HepG2 (cell line): Measurements from ENCODE around the gene CYBB. TPM values are rescaled to one million over a fixed set of nuclear protein-coding genes. Genes with fewer than 3 reads are reported as not detected.

Source experiments
- ATAC-seq: fragments of 200-7000 bp; cut with Tn5 transposase; 3 replicates; pipeline ENCODE4 v1.9.1; 2020; ENCODE audit warnings: mild to moderate bottlenecking, moderate library complexity
- BruUV-seq: library from RNA; stranded (reverse); fragments of 400-500 nt; replicated peaks from 2 replicates; lab custom pipeline; 2021; lab: Mats Ljungman, UMichigan
- CTCF ChIA-PET: fragments of 300-600 bp; formaldehyde crosslinking; extraction: SDS; loops from one replicate; lab custom pipeline; 2021; ENCODE audit warnings: low total read pairs, inconsistent platforms, low intra/inter-chr PET ratio; lab: Yijun Ruan, JAX
- POLR2A ChIA-PET: fragments of 350-600 bp; sonication (Branson Sonifier 250); formaldehyde crosslinking; loops from one replicate; lab custom pipeline; 2020; ENCODE audit warnings: antibody characterized with exemption, inconsistent platforms; lab: Yijun Ruan, JAX
- DNase-seq: peaks from one replicate; pipeline ENCODE4 v3.0.0-alpha.2; 2015; ENCODE audit warnings: low spot score
- FAIRE-seq: peaks from 3 replicates; lab custom pipeline; 2011; peaks lifted over from hg19 to GRCh38; lab: Jason Lieb, UNC
- H2AFZ ChIP-seq: one replicate; pipeline ENCODE4 v1.6.1; 2011; ENCODE audit warnings: low read length, inconsistent platforms
- H3K27ac ChIP-seq: fragments of 300-600 bp; 3 replicates; pipeline ENCODE4 v1.8.0; 2011; ENCODE audit warnings: mixed run types, mild to moderate bottlenecking, mixed read lengths, low read length, inconsistent platforms; ENCODE audit not compliant: insufficient read depth; ENCODE audit errors: extremely low read length
- H3K27me3 ChIP-seq, 2 experiments: fragments of 200-600 bp in 1 of 2; 2 replicates in 1 of 2; 3 replicates in 1 of 2; pipeline versions ENCODE4 v1.6.0 to v1.8.0; 2011; ENCODE audit warnings: low read length in 2 of 2, mild to moderate bottlenecking in 2 of 2, moderate library complexity in 2 of 2, inconsistent platforms in 1 of 2; ENCODE audit not compliant: insufficient read depth in 2 of 2, control insufficient read depth in 1 of 2
- H3K36me3 ChIP-seq, 2 experiments: fragments of 200-600 bp in 1 of 2; replicated peaks in 1 of 2; 2 replicates in 1 of 2; 3 replicates in 1 of 2; pipeline versions ENCODE4 v1.5.1 to v1.8.0; 2011; ENCODE audit warnings: low read length in 2 of 2, inconsistent platforms in 1 of 2; ENCODE audit not compliant: insufficient read depth in 2 of 2, control insufficient read depth in 1 of 2
- H3K4me1 ChIP-seq: 2 replicates; pipeline ENCODE4 v1.5.1; 2012; ENCODE audit warnings: low read length, inconsistent platforms; ENCODE audit not compliant: insufficient read depth
- H3K4me2 ChIP-seq: 2 replicates; pipeline ENCODE4 v1.6.0; 2011; ENCODE audit warnings: low read depth, low read length, inconsistent platforms
- H3K4me3 ChIP-seq, 3 experiments: fragments of 200-600 bp in 1 of 3; sonication (generic), shearing (Covaris generic) in 1 of 3; replicated peaks in 1 of 3; 2 replicates each; pipeline ENCODE4 v1.5.1; 2011 to 2016; ENCODE audit warnings: low read length in 3 of 3, inconsistent platforms in 2 of 3, low read depth in 2 of 3, mild to moderate bottlenecking in 2 of 3, control low read depth in 1 of 3, mixed read lengths in 1 of 3; ENCODE audit not compliant: insufficient read depth in 1 of 3
- H3K79me2 ChIP-seq: one replicate; pipeline ENCODE4 v1.6.1; 2011; ENCODE audit warnings: low read length, inconsistent platforms; ENCODE audit not compliant: insufficient read depth
- H3K9ac ChIP-seq: 2 replicates; pipeline ENCODE4 v1.6.0; 2011; ENCODE audit warnings: mild to moderate bottlenecking, low read depth, low read length, inconsistent platforms; ENCODE audit not compliant: insufficient read depth
- H3K9me3 ChIP-seq: 2 replicates; pipeline ENCODE4 v1.5.1; 2012; ENCODE audit warnings: mild to moderate bottlenecking, low read length
- H4K20me1 ChIP-seq: 2 replicates; pipeline ENCODE4 v1.6.0; 2011; ENCODE audit warnings: inconsistent platforms, mild to moderate bottlenecking, low read length, moderate library complexity; ENCODE audit not compliant: insufficient read depth
- BRD4 ChIP-seq: sonication (generic); formaldehyde crosslinking; IDR thresholded peaks from 2 replicates; pipeline ENCODE4 v1.4.0; 2020; ENCODE audit warnings: missing genetic modification reagents
- EP300 ChIP-seq, 3 experiments: sonication (generic) in 1 of 3; formaldehyde crosslinking in 1 of 3; IDR thresholded peaks; 2 replicates each; pipeline versions ENCODE4 v1.5.1 to v1.6.1; 2011 to 2020; ENCODE audit warnings: low read depth in 2 of 3, low read length in 2 of 3, borderline replicate concordance in 1 of 3, improper control_type of control experiment in 1 of 3, mild to moderate bottlenecking in 1 of 3, missing genetic modification reagents in 1 of 3, moderate library complexity in 1 of 3
- FOXJ3 ChIP-seq: sonication (generic); formaldehyde crosslinking; IDR thresholded peaks from 2 replicates; pipeline ENCODE4 v1.4.0; 2020; ENCODE audit warnings: missing genetic modification reagents, mild to moderate bottlenecking, borderline replicate concordance
- SKI ChIP-seq: fragments of 450-650 bp; IDR thresholded peaks from one replicate; pipeline ENCODE4 v1.6.1; 2018; ENCODE audit warnings: mild to moderate bottlenecking; ENCODE audit not compliant: partially characterized antibody
- ZFP41 ChIP-seq: sonication (generic); formaldehyde crosslinking; IDR thresholded peaks from 2 replicates; pipeline ENCODE4 v1.4.0; 2020; ENCODE audit warnings: mild to moderate bottlenecking, missing genetic modification reagents, borderline replicate concordance
- ZNF687 ChIP-seq: sonication (generic); formaldehyde crosslinking; IDR thresholded peaks from 2 replicates; pipeline ENCODE4 v1.5.1; 2020; ENCODE audit warnings: mild to moderate bottlenecking, missing genetic modification reagents, moderate library complexity
- WGBS: methylation state at CpG from one replicate; pipeline ENCODE4 v1.1.6; 2017; ENCODE audit warnings: low lambda C conversion rate; 5-methylcytosine and 5-hydroxymethylcytosine counted together
- in situ Hi-C: cut with HindIII; loops from 2 replicates; pipeline ENCODE4 v1.10.0; 2017; ENCODE audit warnings: low pct_unique_long_range_greater_than_20kb; ENCODE audit not compliant: extremely low pct_ligation_motif_present
- intact Hi-C: fragments of 100-400 bp; cut with micrococcal nuclease; formaldehyde crosslinking; loops from one replicate; pipeline ENCODE4 v1.10.0; 2022; ENCODE audit not compliant: unreplicated experiment
- polyA plus RNA-seq, 8 experiments: library from polyadenylated mRNA; depleted of rRNA in 3 of 8; stranded (reverse) in 7 of 8; unstranded in 1 of 8; fragments of >200 nt; fragmentation: Illumina TruSeq in 4 of 8; extraction: Trizol in 4 of 8; gene quantifications; 2 replicates each; pipeline versions ENCODE4 v1.2.1 to v1.2.3, GENCODE V29; 2011 to 2016; ENCODE audit warnings: low read depth in 4 of 8, missing spikeins in 1 of 8, mixed read lengths in 1 of 8; ENCODE audit not compliant: insufficient read depth in 1 of 8
- total RNA-seq, 5 experiments: library from RNA; depleted of rRNA; stranded (reverse); fragments of >200 nt; fragmentation: Illumina TruSeq; extraction: Trizol; gene quantifications; 2 replicates each; pipeline ENCODE4 v1.2.3, GENCODE V29; 2016; ENCODE audit warnings: low read depth in 1 of 5
- TF ChIP-seq, protein P1 (sequence below): sonication (generic); formaldehyde crosslinking; IDR thresholded peaks from 2 replicates; pipeline ENCODE4 v1.8.1; 2023; ENCODE audit warnings: missing genetic modification reagents, inconsistent platforms, borderline replicate concordance

CYBB gene
- total and polyA plus RNA-seq, 2 of the 13 experiments (the other 11 are each of a cell fraction or from before 2014, with no cell fraction given), result not detected

GRCh38 chrX:37834937-37835336, 55.1 kb downstream of the CYBB start:
- ChIA-PET POLR2A (no interaction called here), CTCF (no interaction called here)
- H3K4me3 ChIP-seq, result no peak overlapping the region
- intact Hi-C loops (no loop called here), in situ Hi-C loops (no loop called here)
- no peaks in the 10 kb centered on the region for H3K4me1 ChIP-seq
- H3K27me3 ChIP-seq, result no peaks in the 10 kb centered on the region
- DNase-seq, result no peak
- H3K4me2 ChIP-seq, result no peak overlapping the region
- BruUV-seq, result no TSS peak
- H3K79me2 ChIP-seq, result no peaks in the 10 kb centered on the region
- no peaks in the 10 kb centered on the region for H3K36me3 ChIP-seq
- TF ChIP-seq FOXJ3 (CRISPR knock-in tag), result no peak
- TF ChIP-seq, protein P1, sequence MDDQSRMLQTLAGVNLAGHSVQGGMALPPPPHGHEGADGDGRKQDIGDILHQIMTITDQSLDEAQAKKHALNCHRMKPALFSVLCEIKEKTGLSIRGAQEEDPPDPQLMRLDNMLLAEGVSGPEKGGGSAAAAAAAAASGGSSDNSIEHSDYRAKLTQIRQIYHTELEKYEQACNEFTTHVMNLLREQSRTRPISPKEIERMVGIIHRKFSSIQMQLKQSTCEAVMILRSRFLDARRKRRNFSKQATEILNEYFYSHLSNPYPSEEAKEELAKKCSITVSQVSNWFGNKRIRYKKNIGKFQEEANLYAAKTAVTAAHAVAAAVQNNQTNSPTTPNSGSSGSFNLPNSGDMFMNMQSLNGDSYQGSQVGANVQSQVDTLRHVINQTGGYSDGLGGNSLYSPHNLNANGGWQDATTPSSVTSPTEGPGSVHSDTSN (CRISPR knock-in tag), result no peak
- TF ChIP-seq BRD4 (CRISPR knock-in tag), result no peak
- FAIRE-seq, result no peak
- H4K20me1 ChIP-seq, result no peaks in the 10 kb centered on the region
- no peak overlapping the region for H3K27ac ChIP-seq
- ATAC-seq, result no peak
- H2AFZ ChIP-seq, result no peak overlapping the region
- WGBS, result 60% methylated on average over 4 of the region's 4 CpGs
- H3K9ac ChIP-seq, result no peak overlapping the region
- no peaks in the 10 kb centered on the region for H3K9me3 ChIP-seq

DNA sequence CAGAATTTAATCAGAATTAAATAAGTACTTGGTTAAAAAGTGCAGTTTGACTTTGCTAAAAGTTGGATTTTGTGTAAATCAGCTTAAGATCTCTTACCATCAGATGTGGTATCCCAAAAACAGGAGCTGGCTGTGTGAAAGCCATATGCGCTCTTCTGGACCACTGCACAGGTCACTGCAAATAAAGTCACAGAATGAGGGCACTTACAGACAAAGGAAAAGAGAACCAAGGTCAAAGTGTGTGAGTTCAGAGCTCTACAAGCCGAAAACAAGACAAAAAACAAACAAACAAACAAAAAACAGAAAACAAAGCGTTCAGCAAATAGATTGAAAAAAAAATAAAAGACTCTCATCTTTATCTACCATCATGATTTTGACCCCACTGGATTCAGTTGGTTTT, 61.1 kb downstream of the CYBB start:
- DNase-seq (no peak), ATAC-seq (no peak), FAIRE-seq (no peak)
- ChIA-PET POLR2A (no interaction called here), CTCF (no interaction called here)
- no peak overlapping the region for H3K9ac ChIP-seq
- H3K4me2 ChIP-seq, result no peak overlapping the region
- no peak overlapping the region for H3K4me3 ChIP-seq
- TF ChIP-seq ZFP41 (CRISPR knock-in tag) (no peak), SKI (no peak), EP300 (IDR thresholded peaks at IDR 0.05; ENCODE audit: low read depth in 2 of 2, low read length in 2 of 2) (no peak), EP300 (CRISPR knock-in tag; IDR thresholded peaks at IDR 0.05; ENCODE audit: borderline replicate concordance) (no peak), ZNF687 (CRISPR knock-in tag) (no peak)
- 90% methylated on average over 3 of the region's 3 CpGs for whole genome bisulfite sequencing
- no peaks in the 10 kb centered on the region for H3K79me2 ChIP-seq
- no peak overlapping the region for H2AFZ ChIP-seq
- H3K4me1 ChIP-seq, result no peaks in the 10 kb centered on the region
- intact Hi-C loops (no loop called here), in situ Hi-C loops (no loop called here)
- H3K36me3 ChIP-seq, result no peaks in the 10 kb centered on the region
- H4K20me1 ChIP-seq, result no peaks in the 10 kb centered on the region
- H3K9me3 ChIP-seq, result no peaks in the 10 kb centered on the region
- BruUV-seq, result no TSS peak
- no peaks in the 10 kb centered on the region for H3K27me3 ChIP-seq
- H3K27ac ChIP-seq, result no peak overlapping the region
